ENCODE measurements around the gene FRAT1.

Gene FRAT1

GRCh38 chr10:97331153-97331703 lies 12.2 kb downstream of the FRAT1 start:
- H3K27me3 ChIP-seq (ENCODE audit: low read depth, low read length): peaks cover 5% of the 10 kb centered on the region
- no peaks in the 10 kb centered on the region for H3K9me3 ChIP-seq (ENCODE audit: insufficient read depth, low read length)
- H3K79me2 ChIP-seq (ENCODE audit: low read length): peaks cover 16% of the 10 kb centered on the region
- H3K4me3 ChIP-seq (ENCODE audit: low read length): no peak overlapping the region
- H3K36me3 ChIP-seq (replicated peaks; ENCODE audit: low read depth, low read length): no peaks in the 10 kb centered on the region
- H3K27ac ChIP-seq (ENCODE audit: low read length): no peak overlapping the region
- peaks cover 18% of the 10 kb centered on the region for H3K4me1 ChIP-seq (ENCODE audit: low read length)
- H3K4me2 ChIP-seq (ENCODE audit: low read length): no peak overlapping the region
- TF ChIP-seq CTCF (IDR thresholded peaks at IDR 0.05; ENCODE audit: low read depth, low read length) (no peak), EZH2phosphoT487 (IDR thresholded peaks at IDR 0.05; ENCODE audit: low read depth) (no peak)
- no peaks in the 10 kb centered on the region for H4K20me1 ChIP-seq (ENCODE audit: insufficient read depth, low read length)
- H3K9ac ChIP-seq (ENCODE audit: low read length): no peak overlapping the region
- H2AFZ ChIP-seq (ENCODE audit: low read depth, low read length): no peak overlapping the region

GRCh38 chr10:97332591-97333350 lies 13.7 kb downstream of the FRAT1 start:
- peaks cover 26% of the 10 kb centered on the region for H3K4me1 ChIP-seq (ENCODE audit: low read length)
- H3K79me2 ChIP-seq (ENCODE audit: low read length): peaks cover 16% of the 10 kb centered on the region
- H3K27me3 ChIP-seq (ENCODE audit: low read depth, low read length): peaks cover 20% of the 10 kb centered on the region
- H3K9me3 ChIP-seq (ENCODE audit: insufficient read depth, low read length): no peaks in the 10 kb centered on the region
- no peak for TF ChIP-seq CTCF (IDR thresholded peaks at IDR 0.05; ENCODE audit: low read depth, low read length)
- no peak for TF ChIP-seq EZH2phosphoT487 (IDR thresholded peaks at IDR 0.05; ENCODE audit: low read depth)
- no peak overlapping the region for H2AFZ ChIP-seq (ENCODE audit: low read depth, low read length)
- no peaks in the 10 kb centered on the region for H3K36me3 ChIP-seq (replicated peaks; ENCODE audit: low read depth, low read length)
- H4K20me1 ChIP-seq (ENCODE audit: insufficient read depth, low read length): no peaks in the 10 kb centered on the region
- H3K9ac ChIP-seq (ENCODE audit: low read length): no peak overlapping the region
- H3K4me2 ChIP-seq (ENCODE audit: low read length): peak overlapping the region; percentile 91
- peak overlapping the region; percentile 90; the same call in 1 of the 2 replicates for H3K4me3 ChIP-seq (ENCODE audit: low read length)
- no peak overlapping the region for H3K27ac ChIP-seq (ENCODE audit: low read length)

- Histone ChIP-seq H3K36me3 (replicated peaks; ENCODE audit: low read depth, low read length) (no peaks in the 10 kb centered on the region), H3K79me2 (ENCODE audit: low read length) (peaks cover 16% of the 10 kb centered on the region), H2AFZ (ENCODE audit: low read depth, low read length) (no peak overlapping the region)
These were observed 14.2 kb downstream of the FRAT1 start for GRCh38 chr10:97333351-97333600.

GRCh38 chr10:97333601-97334369 lies 14.7 kb downstream of the FRAT1 start:
- no peaks in the 10 kb centered on the region for H3K9me3 ChIP-seq (ENCODE audit: insufficient read depth, low read length)
- H4K20me1 ChIP-seq (ENCODE audit: insufficient read depth, low read length): no peaks in the 10 kb centered on the region
- peaks cover 26% of the 10 kb centered on the region for H3K4me1 ChIP-seq (ENCODE audit: low read length)
- peak overlapping the region; percentile 91 for H3K4me2 ChIP-seq (ENCODE audit: low read length)
- H3K27me3 ChIP-seq (ENCODE audit: low read depth, low read length): peaks cover 20% of the 10 kb centered on the region
- peak overlapping the region; percentile 90 for H3K4me3 ChIP-seq (ENCODE audit: low read length)
- H3K9ac ChIP-seq (ENCODE audit: low read length): peak overlapping the region; percentile 76
- peaks cover 16% of the 10 kb centered on the region for H3K79me2 ChIP-seq (ENCODE audit: low read length)
- H3K27ac ChIP-seq (ENCODE audit: low read length): no peak overlapping the region
- TF ChIP-seq CTCF (IDR thresholded peaks at IDR 0.05; ENCODE audit: low read depth, low read length): no peak
- no peak for TF ChIP-seq EZH2phosphoT487 (IDR thresholded peaks at IDR 0.05; ENCODE audit: low read depth)
- no peak overlapping the region for H2AFZ ChIP-seq (ENCODE audit: low read depth, low read length)
- H3K36me3 ChIP-seq (replicated peaks; ENCODE audit: low read depth, low read length): no peaks in the 10 kb centered on the region

More at GRCh38 chr10:97333351-97333600, 14.2 kb downstream of the FRAT1 start:
- Histone ChIP-seq H3K27ac (ENCODE audit: low read length) (no peak overlapping the region), H3K9ac (ENCODE audit: low read length) (peak overlapping the region; percentile 76), H4K20me1 (ENCODE audit: insufficient read depth, low read length) (no peaks in the 10 kb centered on the region), H3K9me3 (ENCODE audit: insufficient read depth, low read length) (no peaks in the 10 kb centered on the region), H3K4me3 (ENCODE audit: low read length) (peak overlapping the region; percentile 90), H3K4me2 (ENCODE audit: low read length) (peak overlapping the region; percentile 91), H3K27me3 (ENCODE audit: low read depth, low read length) (peaks cover 20% of the 10 kb centered on the region), H3K4me1 (ENCODE audit: low read length) (peaks cover 26% of the 10 kb centered on the region)
- no peak for TF ChIP-seq EZH2phosphoT487 (IDR thresholded peaks at IDR 0.05; ENCODE audit: low read depth)

Measured in OCI-LY3 (cell line).